ENCODE data around the gene ALMS1.

- TF ChIP-seq CTCF (IDR thresholded peaks at IDR 0.05) (no peak), POLR2AphosphoS5 (IDR thresholded peaks at IDR 0.05) (no peak)
Measured at GRCh38 chr2:73503992-73504570, 118.4 kb downstream of the ALMS1 start.
